ENCODE results near the gene SMO. TPM values are rescaled to one million over a fixed set of nuclear protein-coding genes. Genes with fewer than 3 reads are reported as not detected.

The SMO gene
- total RNA-seq, result 4.6 TPM
- long read RNA-seq, partial matches to known transcripts, result 2 of 3 reads
- long read RNA-seq, other reads (novel, unspliced or antisense), result 1 of 3 reads

DNA sequence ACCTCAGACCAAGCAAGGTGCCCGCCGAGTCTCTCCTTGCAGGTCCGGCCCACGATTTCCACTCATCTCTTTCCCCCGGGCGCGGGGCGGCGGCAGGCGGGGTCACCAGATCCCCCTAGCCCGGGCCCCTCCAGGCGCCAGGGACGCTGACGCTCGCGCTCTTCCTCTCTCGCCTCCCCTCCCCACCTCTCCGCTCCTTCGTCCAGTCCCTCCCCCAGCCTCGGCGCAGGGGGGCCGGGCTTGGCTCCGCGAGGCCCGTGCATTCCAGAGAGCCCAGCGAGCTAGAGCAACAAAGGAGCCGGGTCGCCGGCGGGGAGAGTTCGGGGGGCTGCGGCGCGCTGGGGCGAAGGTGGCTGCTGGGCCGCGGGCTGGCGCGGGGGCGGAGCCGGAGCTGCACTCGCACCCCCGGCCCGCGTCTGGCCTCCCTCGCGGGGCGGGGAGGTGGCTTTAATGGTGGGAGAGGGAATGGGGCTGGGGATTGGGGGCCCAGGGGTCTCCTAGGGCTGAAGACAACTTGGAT, at the start of gene SMO:
SMO (plus strand) TSS at position 262 of the 520 bp plus-strand sequence. CDS start 519 bp downstream, outside the sequence.
- DNase-seq, result peak; percentile 46
- peak within 1 kb of the TSS; percentile 86 for H3K4me3 ChIP-seq
- intact Hi-C loops (cut with micrococcal nuclease), result no loop called here
- TF ChIP-seq CTCF (IDR thresholded peaks at IDR 0.05; ENCODE audit: borderline replicate concordance), result no peak
- no peaks in the 10 kb centered on the region for H3K9me3 ChIP-seq (replicated peaks)
- H3K36me3 ChIP-seq, result no peaks in the 10 kb centered on the region
- peaks cover 21% of the 10 kb centered on the region for H3K27me3 ChIP-seq (ENCODE audit: low read depth)
- H3K27ac ChIP-seq (replicated peaks), result no peak within 1 kb of the TSS
- H3K4me1 ChIP-seq, result peaks cover 28% of the 10 kb centered on the region

DNA sequence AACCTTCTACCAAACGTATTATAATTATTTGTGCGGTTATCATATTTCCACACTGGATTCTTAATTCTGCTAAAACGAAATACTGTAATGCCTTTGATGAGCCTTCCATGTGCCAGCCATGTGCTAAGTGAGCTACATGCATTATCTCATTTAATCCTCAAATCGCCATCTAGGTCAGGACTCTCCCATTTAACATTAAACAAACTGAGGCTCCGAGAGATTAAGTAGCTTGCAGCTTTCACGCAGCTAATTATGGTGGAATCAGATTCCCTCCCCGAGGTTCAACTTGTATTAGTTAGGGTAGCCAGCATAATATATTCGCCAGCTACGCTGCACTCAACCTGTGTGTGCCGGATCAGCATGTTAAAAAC, 44.7 kb upstream of the SMO start:
- TF ChIP-seq CTCF (IDR thresholded peaks at IDR 0.05; ENCODE audit: borderline replicate concordance), result no peak
- intact Hi-C loops (cut with micrococcal nuclease), result no loop called here
- peak overlapping the region; percentile 74 for H3K4me3 ChIP-seq
- H3K36me3 ChIP-seq, result no peaks in the 10 kb centered on the region
- H3K9me3 ChIP-seq (replicated peaks), result no peaks in the 10 kb centered on the region
- no peak for DNase-seq
- H3K4me1 ChIP-seq, result peaks cover 27% of the 10 kb centered on the region
- peaks cover 27% of the 10 kb centered on the region for H3K27me3 ChIP-seq (ENCODE audit: low read depth)
- H3K27ac ChIP-seq (replicated peaks), result no peak overlapping the region

GRCh38 chr7:129144095-129144833, 44.2 kb upstream of the SMO start, which contains the start of gene TSPAN33:
TSPAN33 (plus strand) TSS chr7:129144707; CDS start chr7:129144981, 274 bp downstream.
- H3K36me3 ChIP-seq, result no peaks in the 10 kb centered on the region
- no peaks in the 10 kb centered on the region for H3K9me3 ChIP-seq (replicated peaks)
- peak within 1 kb of the TSS; percentile 74 for H3K4me3 ChIP-seq
- no peak for TF ChIP-seq CTCF (IDR thresholded peaks at IDR 0.05; ENCODE audit: borderline replicate concordance)
- peak; percentile 81 for DNase-seq
- intact Hi-C loops (cut with micrococcal nuclease), result no loop called here
- H3K4me1 ChIP-seq, result peaks cover 27% of the 10 kb centered on the region
- no peak within 1 kb of the TSS for H3K27ac ChIP-seq (replicated peaks)
- peaks cover 27% of the 10 kb centered on the region for H3K27me3 ChIP-seq (ENCODE audit: low read depth)

DNA sequence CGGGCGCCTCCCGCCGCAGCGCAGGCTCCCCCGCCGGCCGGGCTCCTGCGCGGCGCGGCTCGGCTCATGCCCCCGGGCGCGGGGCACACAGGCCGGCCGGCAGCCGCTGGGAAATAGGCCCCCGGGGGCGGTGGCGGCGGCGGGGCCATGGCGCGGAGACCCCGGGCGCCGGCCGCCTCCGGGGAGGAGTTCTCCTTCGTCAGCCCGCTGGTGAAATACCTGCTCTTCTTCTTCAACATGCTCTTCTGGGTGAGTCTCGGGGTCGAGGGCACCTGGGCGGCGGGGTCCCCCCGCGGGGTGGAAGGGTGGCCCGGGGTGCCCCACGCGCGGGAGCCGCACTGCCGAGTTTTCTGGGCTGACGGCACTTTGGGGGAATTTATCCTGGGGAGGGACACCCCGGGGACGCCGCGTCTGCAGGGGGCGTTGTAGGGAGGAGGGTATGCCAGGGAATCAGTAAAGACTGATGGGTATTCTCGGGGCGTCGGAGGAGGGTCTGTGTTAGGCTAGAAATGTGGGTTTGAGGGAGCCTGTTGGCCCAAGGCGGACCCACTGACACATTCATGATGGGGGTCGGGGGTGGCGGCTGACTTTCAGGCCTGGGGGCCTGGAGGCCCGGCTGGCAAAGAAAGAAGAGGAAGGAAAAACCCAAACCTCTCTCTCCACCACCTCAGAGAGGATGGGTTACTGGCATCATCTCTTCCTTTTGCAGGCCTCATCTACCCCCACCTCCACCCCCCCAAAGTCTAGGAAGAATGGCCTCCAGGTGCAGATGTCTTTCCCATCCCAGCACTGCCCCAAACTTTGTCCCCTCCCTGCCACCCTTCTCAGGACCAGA, 43.4 kb upstream of the SMO start:
- no peak for DNase-seq
- Histone ChIP-seq H3K36me3 (no peaks in the 10 kb centered on the region), H3K4me3 (peak overlapping the region; percentile 74), H3K9me3 (replicated peaks) (no peaks in the 10 kb centered on the region), H3K27me3 (ENCODE audit: low read depth) (peaks cover 27% of the 10 kb centered on the region), H3K27ac (replicated peaks) (no peak overlapping the region), H3K4me1 (peaks cover 31% of the 10 kb centered on the region)
- intact Hi-C loops (cut with micrococcal nuclease), result no loop called here
- TF ChIP-seq CTCF (IDR thresholded peaks at IDR 0.05; ENCODE audit: borderline replicate concordance), result peak; percentile 21

DNA sequence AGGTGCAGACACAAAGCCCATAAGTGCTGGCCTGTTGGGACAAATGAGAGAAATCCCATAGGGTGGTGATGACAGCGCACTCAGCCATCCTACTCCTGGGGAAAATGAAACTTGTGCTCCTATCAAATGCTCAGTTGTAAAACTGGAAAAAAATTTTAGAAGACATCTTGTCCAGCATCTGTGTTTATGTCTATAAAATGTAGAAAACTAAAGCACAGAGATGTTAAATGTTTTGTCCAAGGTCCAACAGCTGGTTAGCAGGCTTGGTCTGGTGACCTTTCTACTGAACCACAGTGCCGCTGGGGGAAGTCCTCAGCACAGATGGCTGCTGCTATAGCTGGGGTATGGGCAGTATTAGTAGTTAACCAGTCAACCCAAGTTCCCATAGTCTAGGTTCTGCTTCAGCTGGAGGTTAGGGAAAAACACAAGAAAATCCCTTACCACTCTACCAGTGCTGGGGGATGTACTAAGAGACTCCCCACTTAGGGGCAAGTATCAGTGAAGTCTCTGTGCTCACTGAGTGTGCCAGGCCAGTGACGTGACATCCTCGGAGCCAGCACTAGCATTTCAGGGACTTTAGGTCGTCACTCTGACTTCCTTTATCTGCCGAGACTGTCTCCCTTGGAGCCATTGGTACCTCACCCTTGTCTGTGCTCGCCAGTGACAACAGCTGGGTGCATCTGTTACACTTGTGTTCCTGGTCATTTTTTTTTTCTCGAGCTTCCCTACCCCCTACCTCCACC, 42.0 kb upstream of the SMO start:
- H3K9me3 ChIP-seq (replicated peaks), result no peaks in the 10 kb centered on the region
- peak overlapping the region; percentile 1 for H3K27ac ChIP-seq (replicated peaks)
- H3K4me1 ChIP-seq, result peaks cover 38% of the 10 kb centered on the region
- H3K4me3 ChIP-seq, result no peak overlapping the region
- intact Hi-C loops (cut with micrococcal nuclease), result no loop called here
- H3K27me3 ChIP-seq (ENCODE audit: low read depth), result peaks cover 27% of the 10 kb centered on the region
- DNase-seq, result peak; percentile 44
- TF ChIP-seq CTCF (IDR thresholded peaks at IDR 0.05; ENCODE audit: borderline replicate concordance), result no peak
- no peaks in the 10 kb centered on the region for H3K36me3 ChIP-seq

Measured in left ventricle myocardium inferior (tissue), 1 donor.